H9 (cell line): ENCODE data around the gene ACOXL. TPM values are rescaled to one million over a fixed set of nuclear protein-coding genes. Genes with fewer than 3 reads are reported as not detected.

Experiments used
- DNase-seq: peaks from one replicate; pipeline ENCODE4 v3.0.0-alpha.2; 2017
- H2AFZ ChIP-seq: one replicate; pipeline ENCODE4 v1.6.1; 2013; ENCODE audit warnings: mild to moderate bottlenecking, low read length, control low read depth, moderate library complexity
- H2AK5ac ChIP-seq: 2 replicates; pipeline ENCODE4 v1.6.1; 2013; ENCODE audit warnings: low read length, control low read depth, mixed read lengths; ENCODE audit not compliant: insufficient read length
- H2BK120ac ChIP-seq: one replicate; pipeline ENCODE4 v1.6.1; 2013; ENCODE audit warnings: low read depth, mild to moderate bottlenecking, low read length, control low read depth, inconsistent platforms; ENCODE audit not compliant: poor library complexity, severe bottlenecking
- H2BK12ac ChIP-seq: 2 replicates; pipeline ENCODE4 v1.6.1; 2013; ENCODE audit warnings: low read length, control low read depth, mixed read lengths, low read depth; ENCODE audit not compliant: insufficient read length
- H2BK15ac ChIP-seq: 2 replicates; pipeline ENCODE4 v1.6.1; 2013; ENCODE audit warnings: low read depth, low read length, control low read depth
- H2BK20ac ChIP-seq: one replicate; pipeline ENCODE4 v1.6.1; 2013; ENCODE audit warnings: low read depth, mild to moderate bottlenecking, low read length, control low read depth, inconsistent platforms; ENCODE audit not compliant: poor library complexity, severe bottlenecking
- H2BK5ac ChIP-seq: 2 replicates; pipeline ENCODE4 v1.6.1; 2013; ENCODE audit warnings: low read length, control low read depth, mixed read lengths; ENCODE audit not compliant: insufficient read length
- H3K14ac ChIP-seq: 2 replicates; pipeline ENCODE4 v1.6.1; 2013; ENCODE audit warnings: low read length, control low read depth; ENCODE audit not compliant: insufficient read depth
- H3K18ac ChIP-seq: 2 replicates; pipeline ENCODE4 v1.6.1; 2013; ENCODE audit warnings: low read depth, mild to moderate bottlenecking, mixed read lengths, low read length, control low read depth; ENCODE audit not compliant: insufficient read length
- H3K23ac ChIP-seq: 2 replicates; pipeline ENCODE4 v1.6.1; 2013; ENCODE audit warnings: low read length, control low read depth, mixed read lengths, low read depth; ENCODE audit not compliant: insufficient read length
- H3K23me2 ChIP-seq: 2 replicates; pipeline ENCODE4 v1.6.1; 2013; ENCODE audit warnings: low read depth, mild to moderate bottlenecking, mixed read lengths, low read length, control low read depth; ENCODE audit not compliant: insufficient read length, poor library complexity, severe bottlenecking
- H3K27ac ChIP-seq: 2 replicates; pipeline ENCODE4 v1.5.1; 2013; ENCODE audit warnings: low read length, control low read depth, mixed read lengths, low read depth; ENCODE audit not compliant: insufficient read length
- H3K27me3 ChIP-seq: 2 replicates; pipeline ENCODE4 v1.6.1; 2013; ENCODE audit warnings: low read length, control low read depth, inconsistent platforms; ENCODE audit not compliant: insufficient read depth
- H3K4ac ChIP-seq: 2 replicates; pipeline ENCODE4 v1.6.1; 2013; ENCODE audit warnings: low read depth, mild to moderate bottlenecking, control low read depth, inconsistent platforms, low read length, moderate library complexity
- H3K4me1 ChIP-seq: 2 replicates; pipeline ENCODE4 v1.6.1; 2013; ENCODE audit warnings: low read length, control low read depth, inconsistent platforms; ENCODE audit not compliant: insufficient read depth
- H3K4me2 ChIP-seq: 2 replicates; pipeline ENCODE4 v1.6.1; 2013; ENCODE audit warnings: low read length, control low read depth, mixed read lengths; ENCODE audit not compliant: insufficient read length, insufficient read depth
- H3K56ac ChIP-seq: 2 replicates; pipeline ENCODE4 v1.6.1; 2013; ENCODE audit warnings: low read depth, mild to moderate bottlenecking, mixed read lengths, low read length, control low read depth; ENCODE audit not compliant: insufficient read length
- H3K79me1 ChIP-seq: 2 replicates; pipeline ENCODE4 v1.6.1; 2013; ENCODE audit warnings: low read depth, mild to moderate bottlenecking, moderate library complexity, low read length, control low read depth, inconsistent platforms; ENCODE audit not compliant: insufficient read depth, poor library complexity, severe bottlenecking
- H3K79me2 ChIP-seq: 2 replicates; pipeline ENCODE4 v1.6.1; 2013; ENCODE audit warnings: low read length, control low read depth, inconsistent platforms; ENCODE audit not compliant: insufficient read depth
- H3K9ac ChIP-seq: 2 replicates; pipeline ENCODE4 v1.6.1; 2013; ENCODE audit warnings: low read length, control low read depth, mixed read lengths; ENCODE audit not compliant: insufficient read length; ENCODE audit errors: extremely low read depth
- H3K9me3 ChIP-seq: one replicate; pipeline ENCODE4 v1.6.1; 2013; ENCODE audit warnings: low read depth, low read length, inconsistent platforms; ENCODE audit not compliant: control insufficient read depth
- H3T11ph ChIP-seq: one replicate; pipeline ENCODE4 v1.6.1; 2013; ENCODE audit warnings: mild to moderate bottlenecking, low read length, control low read depth, inconsistent platforms
- H4K20me1 ChIP-seq: one replicate; pipeline ENCODE4 v1.6.1; 2013; ENCODE audit not compliant: control insufficient read depth, insufficient read length, insufficient read depth
- H4K5ac ChIP-seq: 2 replicates; pipeline ENCODE4 v1.6.1; 2013; ENCODE audit warnings: low read depth, mild to moderate bottlenecking, mixed read lengths, low read length, control low read depth; ENCODE audit not compliant: insufficient read length
- H4K8ac ChIP-seq: replicated peaks from 2 replicates; pipeline ENCODE4 v1.6.1; 2013; ENCODE audit warnings: low read length, control low read depth, mixed read lengths, low read depth; ENCODE audit not compliant: insufficient read length
- H4K91ac ChIP-seq: 2 replicates; pipeline ENCODE4 v1.6.1; 2013; ENCODE audit warnings: low read depth, mild to moderate bottlenecking, moderate library complexity, mixed read lengths, low read length, control low read depth; ENCODE audit not compliant: insufficient read length
- H3K27ac Mint-ChIP-seq, 3 experiments: 2 replicates in 2 of 3; 3 replicates in 1 of 3; pipeline ENCODE4 v1.8.0; 2020 to 2021; ENCODE audit warnings: mixed read lengths in 3 of 3, mild to moderate bottlenecking in 1 of 3, moderate library complexity in 1 of 3
- H3K27me3 Mint-ChIP-seq: 2 replicates; pipeline ENCODE4 v1.8.0; 2021; ENCODE audit warnings: low read depth, mild to moderate bottlenecking, moderate library complexity, mixed read lengths
- H3K36me3 Mint-ChIP-seq, 3 experiments: 2 replicates in 2 of 3; 3 replicates in 1 of 3; pipeline ENCODE4 v1.8.0; 2020 to 2021; ENCODE audit warnings: low read depth in 3 of 3, mixed read lengths in 3 of 3; ENCODE audit not compliant: insufficient read depth in 1 of 3
- H3K4me1 Mint-ChIP-seq, 2 experiments: 2 replicates each; pipeline ENCODE4 v1.8.0; 2020; ENCODE audit warnings: mixed read lengths in 2 of 2
- H3K4me3 Mint-ChIP-seq, 2 experiments: 2 replicates in 1 of 2; 3 replicates in 1 of 2; pipeline ENCODE4 v1.8.0; 2020 to 2021; ENCODE audit warnings: mild to moderate bottlenecking in 2 of 2, mixed read lengths in 2 of 2, moderate library complexity in 1 of 2
- H3K9me3 Mint-ChIP-seq, 2 experiments: 2 replicates in 1 of 2; 3 replicates in 1 of 2; pipeline ENCODE4 v1.8.0; 2020; ENCODE audit warnings: mild to moderate bottlenecking in 2 of 2, mixed read lengths in 2 of 2, moderate library complexity in 1 of 2
- CTCF ChIP-seq: fragments of 200-600 bp; sonication (generic); conservative IDR thresholded peaks from 3 replicates; pipeline ENCODE4 v1.8.0; 2021; ENCODE audit warnings: antibody characterized with exemption, mild to moderate bottlenecking
- WGBS: extraction: QIAGEN DNeasy Blood & Tissue Kit; methylation state at CpG from one replicate; pipeline ENCODE4 v1.1.7; 2013; ENCODE audit warnings: missing lambda C conversion rate, low lambda C conversion rate, mixed read lengths; ENCODE audit not compliant: insufficient read length; ENCODE audit errors: extremely low coverage; 5-methylcytosine and 5-hydroxymethylcytosine counted together
- total RNA-seq: library from RNA; stranded (reverse); gene quantifications from 2 replicates; pipeline ENCODE4 v1.2.1, GENCODE V29; 2021

Gene ACOXL
- total RNA-seq, 1 experiment from 2014 or later: 37.6 TPM

- H3K4me1 ChIP-seq: no peaks in the 10 kb centered on the region
- H3K23ac ChIP-seq: no peak overlapping the region
- no peak overlapping the region for H2BK12ac ChIP-seq
- no peaks in the 10 kb centered on the region for H3K79me2 ChIP-seq
- no peak overlapping the region for H3K4me2 ChIP-seq
- no peak for DNase-seq
- no peak overlapping the region for H3T11ph ChIP-seq
- H3K56ac ChIP-seq: no peak overlapping the region
- no peak overlapping the region for H3K4me3 Mint-ChIP-seq
- no peak overlapping the region for H4K91ac ChIP-seq
- no CpG with 5 or more reads among the region's 3 CpGs for WGBS
- no peaks in the 10 kb centered on the region for H3K79me1 ChIP-seq
- no peaks in the 10 kb centered on the region for H4K20me1 ChIP-seq
- no peak overlapping the region for H4K8ac ChIP-seq
- H2AFZ ChIP-seq: no peak overlapping the region
- no peak overlapping the region for H2AK5ac ChIP-seq
- no peak overlapping the region for H2BK15ac ChIP-seq
- no peaks in the 10 kb centered on the region; the same call in 1 of the 2 replicates for H3K27me3 Mint-ChIP-seq
- TF ChIP-seq CTCF: no peak
- H3K9me3 Mint-ChIP-seq: no peaks in the 10 kb centered on the region; a peak in 1 of 5 replicates
- peaks cover 3 to 14% of the 10 kb centered on the region in 2 experiments for H3K4me1 Mint-ChIP-seq
- no peak overlapping the region for H3K4ac ChIP-seq
- no peaks in the 10 kb centered on the region; a peak in 1 of 7 replicates for H3K36me3 Mint-ChIP-seq
- no peaks in the 10 kb centered on the region for H3K9me3 ChIP-seq
- H4K5ac ChIP-seq: no peak overlapping the region
- H3K23me2 ChIP-seq: no peaks in the 10 kb centered on the region
- no peak overlapping the region for H3K27ac Mint-ChIP-seq
- no peak overlapping the region for H3K27ac ChIP-seq
- H3K27me3 ChIP-seq: no peaks in the 10 kb centered on the region
- H3K18ac ChIP-seq: no peak overlapping the region
- no peak overlapping the region for H2BK5ac ChIP-seq
- no peak overlapping the region for H3K9ac ChIP-seq
- H3K14ac ChIP-seq: no peak overlapping the region
- H2BK20ac ChIP-seq: no peak overlapping the region
- H2BK120ac ChIP-seq: no peak overlapping the region
These were observed 223.2 kb downstream of the ACOXL start for GRCh38 chr2:110955556-110955955.
